Effector memory CD8-positive, alpha-beta T cell (primary cell): ENCODE data around the gene KIF5C.

Source experiments
- ATAC-seq: fragments of 150-1000 bp; cut with Tn5 transposase; replicated peaks from 2 replicates; pipeline ENCODE4 v1.10.0; 2021; ENCODE audit warnings: mild to moderate bottlenecking, moderate library complexity
- DNase-seq, 3 experiments: peaks; one replicate each; pipeline ENCODE4 v3.0.0; 2021
- H3K27ac Mint-ChIP-seq, 2 donors: one replicate each; pipeline ENCODE4 v1.8.0; 2022; ENCODE audit warnings: mild to moderate bottlenecking in 2 of 2, mixed read lengths in 2 of 2, moderate library complexity in 2 of 2
- H3K27me3 Mint-ChIP-seq, 2 donors: one replicate each; pipeline ENCODE4 v1.8.0; 2022; ENCODE audit warnings: mixed read lengths in 2 of 2
- H3K36me3 Mint-ChIP-seq: one replicate; pipeline ENCODE4 v1.8.0; 2022; ENCODE audit warnings: mild to moderate bottlenecking, moderate library complexity, mixed read lengths; ENCODE audit not compliant: insufficient read depth
- H3K4me1 Mint-ChIP-seq, 2 donors: one replicate each; pipeline ENCODE4 v1.8.0; 2022; ENCODE audit warnings: low read depth in 2 of 2, mixed read lengths in 2 of 2
- H3K4me3 Mint-ChIP-seq, 2 donors: one replicate each; pipeline ENCODE4 v1.8.0; 2022; ENCODE audit warnings: mild to moderate bottlenecking in 2 of 2, mixed read lengths in 2 of 2, moderate library complexity in 2 of 2
- H3K9me3 Mint-ChIP-seq, 2 donors: one replicate each; pipeline ENCODE4 v1.8.0; 2022; ENCODE audit warnings: mixed read lengths in 2 of 2

Gene KIF5C

GRCh38 chr2:149044500-149044899, 169.5 kb downstream of the KIF5C start:
- Mint-ChIP-seq H3K9me3 (peaks cover 6 to 12% of the 10 kb centered on the region in 2 donors), H3K4me3 (no peak overlapping the region), H3K27ac (no peak overlapping the region), H3K4me1 (no peaks in the 10 kb centered on the region), H3K36me3 (no peaks in the 10 kb centered on the region), H3K27me3 (peaks cover 39 to 40% of the 10 kb centered on the region in 2 donors)
- ATAC-seq, result no peak
- DNase-seq, result no peak

GRCh38 chr2:149047118-149047517, 172.1 kb downstream of the KIF5C start:
- Mint-ChIP-seq H3K9me3 (peaks cover 6 to 12% of the 10 kb centered on the region in 2 donors), H3K4me3 (no peak overlapping the region), H3K27ac (no peak overlapping the region), H3K4me1 (no peaks in the 10 kb centered on the region), H3K27me3 (peaks cover 24 to 29% of the 10 kb centered on the region in 2 donors), H3K36me3 (no peaks in the 10 kb centered on the region)
- DNase-seq, result no peak
- ATAC-seq, result no peak

GRCh38 chr2:149049142-149049541, 174.1 kb downstream of the KIF5C start:
- Mint-ChIP-seq H3K4me3 (no peak overlapping the region), H3K27me3 (peaks cover 24 to 33% of the 10 kb centered on the region in 2 donors), H3K36me3 (no peaks in the 10 kb centered on the region), H3K27ac (no peak overlapping the region), H3K9me3 (peaks cover 6 to 12% of the 10 kb centered on the region in 2 donors), H3K4me1 (no peaks in the 10 kb centered on the region)
- DNase-seq (no peak), ATAC-seq (no peak)

- ATAC-seq (no peak), DNase-seq (no peak)
- Mint-ChIP-seq H3K4me1 (no peaks in the 10 kb centered on the region), H3K36me3 (no peaks in the 10 kb centered on the region), H3K9me3 (peaks cover 6 to 12% of the 10 kb centered on the region in 2 donors), H3K27me3 (peaks cover 28 to 37% of the 10 kb centered on the region in 2 donors), H3K27ac (no peak overlapping the region), H3K4me3 (no peak overlapping the region)
Observed at GRCh38 chr2:149050188-149050587, 175.2 kb downstream of the KIF5C start.

- H3K36me3 Mint-ChIP-seq, result no peaks in the 10 kb centered on the region
- peaks cover 33 to 49% of the 10 kb centered on the region in 2 donors for H3K27me3 Mint-ChIP-seq
- DNase-seq, result no peak
- no peak overlapping the region for H3K4me3 Mint-ChIP-seq
- ATAC-seq, result no peak
- no peak overlapping the region for H3K27ac Mint-ChIP-seq
- H3K9me3 Mint-ChIP-seq, result no peaks in the 10 kb centered on the region
- no peaks in the 10 kb centered on the region for H3K4me1 Mint-ChIP-seq
Observed at GRCh38 chr2:149055751-149056150, 180.7 kb downstream of the KIF5C start.

- H3K36me3 Mint-ChIP-seq, result no peaks in the 10 kb centered on the region
- peaks cover 33 to 55% of the 10 kb centered on the region in 2 donors for H3K27me3 Mint-ChIP-seq
- no peak overlapping the region for H3K27ac Mint-ChIP-seq
- DNase-seq (no peak), ATAC-seq (no peak)
- H3K9me3 Mint-ChIP-seq, result no peaks in the 10 kb centered on the region
- no peak overlapping the region for H3K4me3 Mint-ChIP-seq
- no peaks in the 10 kb centered on the region for H3K4me1 Mint-ChIP-seq
Observed at GRCh38 chr2:149056541-149057255, 181.7 kb downstream of the KIF5C start.

- Mint-ChIP-seq H3K9me3 (no peaks in the 10 kb centered on the region), H3K36me3 (no peaks in the 10 kb centered on the region), H3K4me1 (no peaks in the 10 kb centered on the region), H3K27me3 (peaks cover 33 to 55% of the 10 kb centered on the region in 2 donors), H3K27ac (no peak overlapping the region), H3K4me3 (no peak overlapping the region)
- ATAC-seq, result no peak
- DNase-seq, result no peak
Observed at GRCh38 chr2:149057401-149057800, 182.4 kb downstream of the KIF5C start.

GRCh38 chr2:149058936-149059335, 183.9 kb downstream of the KIF5C start:
- Mint-ChIP-seq H3K4me1 (no peaks in the 10 kb centered on the region), H3K27ac (no peak overlapping the region), H3K4me3 (no peak overlapping the region), H3K9me3 (no peaks in the 10 kb centered on the region), H3K36me3 (no peaks in the 10 kb centered on the region), H3K27me3 (peaks cover 29 to 55% of the 10 kb centered on the region in 2 donors)
- no peak for DNase-seq
- ATAC-seq, result no peak

GRCh38 chr2:149059822-149060221, 184.8 kb downstream of the KIF5C start:
- Mint-ChIP-seq H3K9me3 (no peaks in the 10 kb centered on the region), H3K4me3 (no peak overlapping the region), H3K27ac (peak overlapping the region in 1 of 2 donors; percentile 56), H3K27me3 (peaks cover 28 to 55% of the 10 kb centered on the region in 2 donors), H3K36me3 (no peaks in the 10 kb centered on the region), H3K4me1 (no peaks in the 10 kb centered on the region)
- ATAC-seq, result no peak
- DNase-seq, result no peak

- no peak for DNase-seq
- H3K27ac Mint-ChIP-seq, result no peak overlapping the region
- no peak overlapping the region for H3K4me3 Mint-ChIP-seq
- ATAC-seq, result no peak
- H3K4me1 Mint-ChIP-seq, result no peaks in the 10 kb centered on the region
- peaks cover 16 to 41% of the 10 kb centered on the region in 2 donors for H3K27me3 Mint-ChIP-seq
- H3K36me3 Mint-ChIP-seq, result no peaks in the 10 kb centered on the region
- no peaks in the 10 kb centered on the region for H3K9me3 Mint-ChIP-seq
Observed at GRCh38 chr2:149061133-149061745, 186.2 kb downstream of the KIF5C start.

- no peak for ATAC-seq
- H3K9me3 Mint-ChIP-seq, result no peaks in the 10 kb centered on the region
- peaks cover 13 to 28% of the 10 kb centered on the region in 2 donors for H3K27me3 Mint-ChIP-seq
- H3K4me3 Mint-ChIP-seq, result no peak overlapping the region
- DNase-seq, result no peak
- H3K4me1 Mint-ChIP-seq, result no peaks in the 10 kb centered on the region
- H3K36me3 Mint-ChIP-seq, result no peaks in the 10 kb centered on the region
- H3K27ac Mint-ChIP-seq, result no peak overlapping the region
Observed at GRCh38 chr2:149062531-149062930, 187.5 kb downstream of the KIF5C start.

- H3K4me1 Mint-ChIP-seq, result no peaks in the 10 kb centered on the region
- H3K36me3 Mint-ChIP-seq, result no peaks in the 10 kb centered on the region
- no peak for ATAC-seq
- H3K9me3 Mint-ChIP-seq, result no peaks in the 10 kb centered on the region
- no peak overlapping the region for H3K4me3 Mint-ChIP-seq
- no peak for DNase-seq
- H3K27me3 Mint-ChIP-seq, result peaks cover 9 to 24% of the 10 kb centered on the region in 2 donors
- no peak overlapping the region for H3K27ac Mint-ChIP-seq
Observed at GRCh38 chr2:149063177-149063576, 188.2 kb downstream of the KIF5C start.

GRCh38 chr2:149064365-149064841, 189.4 kb downstream of the KIF5C start:
- Mint-ChIP-seq H3K27ac (no peak overlapping the region), H3K9me3 (no peaks in the 10 kb centered on the region), H3K4me1 (peaks cover 0 to 2% of the 10 kb centered on the region in 2 donors), H3K4me3 (no peak overlapping the region), H3K36me3 (no peaks in the 10 kb centered on the region), H3K27me3 (peaks cover 9 to 14% of the 10 kb centered on the region in 2 donors)
- ATAC-seq, result no peak
- DNase-seq, result no peak
